Measurements from ENCODE around the gene MLST8.
A peak's percentile ranks its signal among the peaks of the same experiment; 100 is the strongest.

MLST8 gene

DNA sequence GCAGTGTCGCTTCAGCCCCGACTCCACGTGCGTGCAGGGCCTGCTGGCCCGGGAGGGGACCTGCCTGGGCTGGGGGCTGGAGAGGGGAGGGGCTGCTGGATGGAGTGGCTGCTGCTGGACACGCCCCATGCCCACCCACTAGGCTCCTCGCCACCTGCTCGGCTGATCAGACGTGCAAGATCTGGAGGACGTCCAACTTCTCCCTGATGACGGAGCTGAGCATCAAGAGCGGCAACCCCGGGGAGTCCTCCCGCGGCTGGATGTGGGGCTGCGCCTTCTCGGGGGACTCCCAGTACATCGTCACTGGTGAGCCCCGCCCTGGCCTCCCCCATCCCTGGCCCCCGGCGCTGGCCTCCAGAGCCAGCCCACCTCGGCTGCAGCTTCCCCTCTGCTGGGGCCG lies 3.1 kb downstream of the MLST8 start:
- no peak overlapping the region for H2AFZ ChIP-seq (ENCODE audit: low read length, unreplicated experiment)
- no peaks in the 10 kb centered on the region for H3K27me3 ChIP-seq (ENCODE audit: insufficient read depth, low read length)
- peaks cover 21% of the 10 kb centered on the region for H3K79me2 ChIP-seq (ENCODE audit: control insufficient read depth, insufficient read depth, low read length, unreplicated experiment)
- no peak overlapping the region for H3K4me3 ChIP-seq (ENCODE audit: low read depth, low read length)
- peaks cover 11% of the 10 kb centered on the region; the same call in 1 of the 2 replicates for H3K36me3 ChIP-seq (ENCODE audit: insufficient read depth, low read length)
- peaks cover 22% of the 10 kb centered on the region for H3K4me1 ChIP-seq (ENCODE audit: control insufficient read depth, insufficient read depth, low read length, unreplicated experiment)
- H3K27ac ChIP-seq (ENCODE audit: low read depth, low read length): no peak overlapping the region

DNA sequence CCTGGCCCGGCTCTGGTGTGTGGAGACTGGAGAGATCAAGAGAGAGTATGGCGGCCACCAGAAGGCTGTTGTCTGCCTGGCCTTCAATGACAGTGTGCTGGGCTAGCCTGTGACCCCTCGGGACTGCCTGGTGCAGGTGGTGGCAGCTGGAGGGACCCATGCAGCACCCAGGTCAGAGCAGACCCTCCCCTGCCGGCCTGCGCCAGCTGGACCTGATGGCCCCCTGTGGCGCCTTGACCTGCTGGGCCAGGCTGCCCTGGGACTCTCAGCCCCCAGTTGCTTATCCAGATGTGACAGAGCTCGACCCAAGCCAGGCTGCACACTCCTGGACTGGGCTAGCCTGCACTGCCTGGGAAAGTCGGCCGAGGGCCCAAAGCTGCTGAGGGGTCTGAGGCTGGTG lies 3.5 kb downstream of the MLST8 start:
- Histone ChIP-seq H3K4me3 (ENCODE audit: low read depth, low read length) (no peak overlapping the region), H3K4me1 (ENCODE audit: control insufficient read depth, insufficient read depth, low read length, unreplicated experiment) (peaks cover 24% of the 10 kb centered on the region), H3K79me2 (ENCODE audit: control insufficient read depth, insufficient read depth, low read length, unreplicated experiment) (peaks cover 26% of the 10 kb centered on the region), H3K27me3 (ENCODE audit: insufficient read depth, low read length) (no peaks in the 10 kb centered on the region), H3K27ac (ENCODE audit: low read depth, low read length) (no peak overlapping the region), H3K36me3 (ENCODE audit: insufficient read depth, low read length) (peaks cover 11% of the 10 kb centered on the region; the same call in 1 of the 2 replicates), H2AFZ (ENCODE audit: low read length, unreplicated experiment) (no peak overlapping the region)

DNA sequence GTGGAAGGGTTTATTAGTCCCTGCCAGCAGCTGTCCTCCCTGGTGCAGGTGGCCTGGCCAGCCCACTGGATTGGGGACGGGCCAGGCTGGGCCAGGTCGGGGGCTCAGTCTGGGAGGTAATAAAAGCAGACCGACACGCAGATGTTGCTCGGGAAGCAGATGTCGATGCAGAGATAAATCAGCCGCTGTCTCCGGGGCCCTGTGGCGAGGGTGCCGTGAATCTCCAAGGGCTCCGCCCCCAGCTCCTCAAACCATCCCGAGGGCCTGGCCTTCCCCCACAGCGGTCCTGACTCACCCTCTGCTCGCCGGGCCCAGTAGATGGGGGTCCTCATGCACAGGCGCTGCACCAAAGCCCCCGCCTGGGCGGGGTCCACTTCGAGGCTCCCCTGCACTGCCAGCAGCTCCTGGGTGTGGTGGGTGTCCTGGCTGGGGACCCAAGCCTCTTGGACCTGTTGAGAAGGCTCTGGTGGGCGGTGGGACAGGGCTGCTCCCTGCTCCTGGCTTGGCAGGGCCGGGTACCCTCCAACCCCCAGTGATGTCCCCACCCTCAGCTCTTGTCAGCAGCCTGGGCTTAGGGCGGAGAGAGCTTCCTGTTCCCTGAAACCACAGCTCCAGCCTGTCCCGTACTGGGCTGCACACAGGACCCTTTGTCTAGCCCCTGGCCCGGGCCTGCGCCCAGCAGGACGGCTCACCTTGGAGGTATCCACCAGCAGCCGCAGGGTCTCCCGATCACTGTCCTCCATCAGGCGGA lies 4.2 kb downstream of the MLST8 start:
- Histone ChIP-seq H3K79me2 (ENCODE audit: control insufficient read depth, insufficient read depth, low read length, unreplicated experiment) (peaks cover 32% of the 10 kb centered on the region), H3K27me3 (ENCODE audit: insufficient read depth, low read length) (no peaks in the 10 kb centered on the region), H3K4me1 (ENCODE audit: control insufficient read depth, insufficient read depth, low read length, unreplicated experiment) (peaks cover 24% of the 10 kb centered on the region), H3K36me3 (ENCODE audit: insufficient read depth, low read length) (peaks cover 11% of the 10 kb centered on the region; the same call in 1 of the 2 replicates), H3K27ac (ENCODE audit: low read depth, low read length) (no peak overlapping the region), H3K4me3 (ENCODE audit: low read depth, low read length) (no peak overlapping the region), H2AFZ (ENCODE audit: low read length, unreplicated experiment) (no peak overlapping the region)

DNA sequence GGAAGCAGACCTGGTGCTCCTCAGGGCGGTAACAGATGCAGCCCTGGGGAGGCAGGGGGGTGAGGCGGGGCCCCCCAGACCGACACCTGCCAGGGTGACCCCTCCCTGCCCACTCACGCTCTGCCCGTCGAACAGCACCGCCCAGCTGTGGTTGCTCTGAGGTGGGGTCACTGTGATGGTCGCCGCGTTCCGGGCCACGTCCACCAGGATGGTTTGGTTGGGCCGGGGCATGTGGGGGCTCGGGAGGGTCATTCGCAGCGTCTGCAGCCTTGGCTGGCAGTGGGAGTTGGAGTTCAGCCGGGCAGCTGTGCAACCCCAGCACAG lies 4.7 kb downstream of the MLST8 start:
- H3K4me3 ChIP-seq (ENCODE audit: low read depth, low read length): no peak overlapping the region
- H2AFZ ChIP-seq (ENCODE audit: low read length, unreplicated experiment): no peak overlapping the region
- no peak overlapping the region for H3K27ac ChIP-seq (ENCODE audit: low read depth, low read length)
- H3K36me3 ChIP-seq (ENCODE audit: insufficient read depth, low read length): peaks cover 11% of the 10 kb centered on the region; the same call in 1 of the 2 replicates
- H3K4me1 ChIP-seq (ENCODE audit: control insufficient read depth, insufficient read depth, low read length, unreplicated experiment): peaks cover 24% of the 10 kb centered on the region
- peaks cover 33% of the 10 kb centered on the region for H3K79me2 ChIP-seq (ENCODE audit: control insufficient read depth, insufficient read depth, low read length, unreplicated experiment)
- H3K27me3 ChIP-seq (ENCODE audit: insufficient read depth, low read length): no peaks in the 10 kb centered on the region

DNA sequence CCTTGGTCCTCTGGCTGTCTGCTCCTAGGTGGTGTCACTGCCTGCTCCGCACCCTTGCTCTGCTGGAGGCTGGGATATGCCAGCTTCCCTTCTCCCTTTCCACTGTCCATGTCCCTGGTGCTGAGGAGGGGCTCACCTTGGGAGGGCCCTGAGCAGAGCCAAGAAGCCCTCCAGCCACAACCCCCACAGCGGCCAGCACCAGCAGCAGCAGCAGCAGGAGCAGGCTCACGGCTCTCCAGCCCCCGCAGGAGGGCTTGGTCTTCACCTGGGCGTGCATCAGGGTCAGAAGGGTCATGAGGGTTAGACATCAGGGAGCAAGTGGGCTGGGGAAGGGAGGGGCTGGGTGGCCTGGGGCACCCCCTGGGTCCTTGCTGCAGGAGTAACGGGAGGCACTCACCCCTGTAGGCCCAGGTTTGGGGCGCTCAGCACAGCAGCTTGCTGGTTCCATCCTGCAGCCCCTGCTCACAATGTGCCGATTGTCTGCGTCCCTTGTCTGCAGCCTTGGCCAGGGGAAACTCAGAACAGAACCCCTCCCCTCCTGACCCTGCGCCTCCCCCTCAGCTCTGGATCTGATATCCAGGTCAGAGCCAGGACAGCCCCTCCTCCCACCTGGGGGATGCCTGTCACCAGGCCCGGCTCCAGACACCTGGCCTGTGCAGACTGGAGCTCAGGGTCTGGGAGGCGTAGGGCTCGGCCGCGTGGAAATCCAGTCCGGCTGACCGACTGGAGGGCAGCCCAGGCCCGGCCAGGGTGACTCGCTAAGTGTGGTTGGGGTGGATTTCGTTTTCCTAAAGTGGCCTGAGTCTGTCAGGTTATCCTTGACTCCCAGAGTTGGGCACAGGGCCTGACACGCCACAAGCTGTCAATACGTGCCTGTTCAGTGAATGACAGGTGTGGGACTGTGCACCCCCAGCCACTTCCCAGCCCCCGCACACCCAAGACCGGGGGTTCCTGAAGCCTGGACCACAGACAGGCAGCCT lies 5.4 kb downstream of the MLST8 start, which contains the start of gene BRICD5:
Gene BRICD5 (minus strand): TSS at position 478 of the 980 bp plus-strand sequence. CDS start 30 bp downstream, at position 448.
- H3K79me2 ChIP-seq (ENCODE audit: control insufficient read depth, insufficient read depth, low read length, unreplicated experiment): peaks cover 32% of the 10 kb centered on the region
- no peaks in the 10 kb centered on the region for H3K27me3 ChIP-seq (ENCODE audit: insufficient read depth, low read length)
- H3K4me3 ChIP-seq (ENCODE audit: low read depth, low read length): no peak within 1 kb of the TSS; the same call in 1 of the 2 replicates
- peaks cover 11% of the 10 kb centered on the region; the same call in 1 of the 2 replicates for H3K36me3 ChIP-seq (ENCODE audit: insufficient read depth, low read length)
- peaks cover 24% of the 10 kb centered on the region for H3K4me1 ChIP-seq (ENCODE audit: control insufficient read depth, insufficient read depth, low read length, unreplicated experiment)
- no peak within 1 kb of the TSS for H3K27ac ChIP-seq (ENCODE audit: low read depth, low read length)
- no peak within 1 kb of the TSS for H2AFZ ChIP-seq (ENCODE audit: low read length, unreplicated experiment)

DNA sequence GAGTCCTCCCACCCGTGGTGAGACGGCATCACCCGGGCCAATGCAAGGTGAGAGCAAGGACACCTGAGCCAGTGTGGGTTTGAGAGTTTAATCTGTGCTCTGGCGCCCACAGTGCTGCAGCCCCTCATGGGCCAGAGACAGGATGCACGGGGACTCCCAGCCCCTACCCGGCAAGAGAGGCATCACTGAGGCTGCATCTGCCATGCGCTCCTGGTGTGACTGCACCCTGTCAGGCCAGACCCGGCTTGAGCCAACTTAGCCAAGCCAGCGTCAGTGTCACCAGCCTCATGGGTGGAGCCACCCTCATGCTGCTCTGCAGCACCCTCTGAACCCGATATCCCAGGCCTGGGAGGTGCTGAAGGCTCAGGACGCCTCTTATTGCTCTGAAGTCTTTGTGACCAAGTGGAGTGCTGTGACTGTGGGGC lies 6.7 kb downstream of the MLST8 start:
- no peak overlapping the region for H2AFZ ChIP-seq (ENCODE audit: low read length, unreplicated experiment)
- peaks cover 15% of the 10 kb centered on the region for H3K4me1 ChIP-seq (ENCODE audit: control insufficient read depth, insufficient read depth, low read length, unreplicated experiment)
- no peak overlapping the region for H3K27ac ChIP-seq (ENCODE audit: low read depth, low read length)
- H3K36me3 ChIP-seq (ENCODE audit: insufficient read depth, low read length): peaks cover 11% of the 10 kb centered on the region; the same call in 1 of the 2 replicates
- H3K79me2 ChIP-seq (ENCODE audit: control insufficient read depth, insufficient read depth, low read length, unreplicated experiment): peaks cover 25% of the 10 kb centered on the region
- H3K27me3 ChIP-seq (ENCODE audit: insufficient read depth, low read length): no peaks in the 10 kb centered on the region
- peak overlapping the region; percentile 99 for H3K4me3 ChIP-seq (ENCODE audit: low read depth, low read length)

DNA sequence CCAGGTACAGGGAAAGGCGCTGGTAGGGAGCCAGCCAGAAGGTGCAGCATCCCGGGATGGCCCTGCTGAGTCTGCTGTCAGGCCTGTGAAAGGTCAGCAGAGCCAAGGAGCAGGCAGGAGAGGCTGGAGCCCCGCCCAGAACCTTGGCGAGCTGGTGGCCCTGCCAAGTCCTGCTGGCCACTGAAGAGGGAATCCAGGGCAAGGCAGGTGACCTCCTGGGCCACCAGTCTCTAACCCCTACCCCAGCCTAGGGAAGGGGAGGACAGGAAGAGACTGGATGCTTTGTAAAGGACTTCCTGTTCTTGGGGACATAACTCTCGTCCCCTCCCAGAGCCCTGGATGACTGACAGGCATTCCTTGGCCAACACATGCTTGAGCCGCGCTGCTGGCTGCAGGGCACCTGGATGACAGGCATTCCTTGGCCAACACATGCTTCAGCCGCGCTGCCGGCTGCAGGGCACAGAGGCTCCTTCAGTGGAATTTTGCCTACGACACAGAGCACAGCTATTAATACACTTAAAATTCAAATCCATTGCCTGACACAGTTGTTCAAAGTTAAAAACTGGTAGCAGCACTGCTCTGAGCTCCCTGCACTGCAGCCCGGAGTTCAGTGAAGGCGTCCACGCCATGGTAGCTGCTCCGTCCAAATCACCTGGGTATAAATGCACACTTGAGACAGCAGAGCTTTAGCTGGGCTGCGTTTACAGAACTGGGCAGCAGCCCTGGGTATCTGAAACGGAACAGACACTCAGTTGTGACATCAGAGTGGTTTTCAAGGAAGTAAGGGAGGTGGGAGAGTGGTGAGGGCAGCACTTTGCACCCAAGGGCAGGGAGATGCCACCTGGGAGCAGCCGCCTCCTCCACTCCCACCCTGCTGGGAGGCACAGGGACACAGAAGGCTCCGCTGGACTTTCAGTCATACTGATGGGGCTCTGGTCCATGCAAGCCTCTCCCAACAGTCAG lies 7.4 kb downstream of the MLST8 start:
- H3K4me1 ChIP-seq (ENCODE audit: control insufficient read depth, insufficient read depth, low read length, unreplicated experiment): peaks cover 15% of the 10 kb centered on the region
- H2AFZ ChIP-seq (ENCODE audit: low read length, unreplicated experiment): no peak overlapping the region
- H3K36me3 ChIP-seq (ENCODE audit: insufficient read depth, low read length): peaks cover 11% of the 10 kb centered on the region; the same call in 1 of the 2 replicates
- H3K4me3 ChIP-seq (ENCODE audit: low read depth, low read length): peak overlapping the region; percentile 99
- peaks cover 25% of the 10 kb centered on the region for H3K79me2 ChIP-seq (ENCODE audit: control insufficient read depth, insufficient read depth, low read length, unreplicated experiment)
- no peak overlapping the region for H3K27ac ChIP-seq (ENCODE audit: low read depth, low read length)
- H3K27me3 ChIP-seq (ENCODE audit: insufficient read depth, low read length): no peaks in the 10 kb centered on the region

DNA sequence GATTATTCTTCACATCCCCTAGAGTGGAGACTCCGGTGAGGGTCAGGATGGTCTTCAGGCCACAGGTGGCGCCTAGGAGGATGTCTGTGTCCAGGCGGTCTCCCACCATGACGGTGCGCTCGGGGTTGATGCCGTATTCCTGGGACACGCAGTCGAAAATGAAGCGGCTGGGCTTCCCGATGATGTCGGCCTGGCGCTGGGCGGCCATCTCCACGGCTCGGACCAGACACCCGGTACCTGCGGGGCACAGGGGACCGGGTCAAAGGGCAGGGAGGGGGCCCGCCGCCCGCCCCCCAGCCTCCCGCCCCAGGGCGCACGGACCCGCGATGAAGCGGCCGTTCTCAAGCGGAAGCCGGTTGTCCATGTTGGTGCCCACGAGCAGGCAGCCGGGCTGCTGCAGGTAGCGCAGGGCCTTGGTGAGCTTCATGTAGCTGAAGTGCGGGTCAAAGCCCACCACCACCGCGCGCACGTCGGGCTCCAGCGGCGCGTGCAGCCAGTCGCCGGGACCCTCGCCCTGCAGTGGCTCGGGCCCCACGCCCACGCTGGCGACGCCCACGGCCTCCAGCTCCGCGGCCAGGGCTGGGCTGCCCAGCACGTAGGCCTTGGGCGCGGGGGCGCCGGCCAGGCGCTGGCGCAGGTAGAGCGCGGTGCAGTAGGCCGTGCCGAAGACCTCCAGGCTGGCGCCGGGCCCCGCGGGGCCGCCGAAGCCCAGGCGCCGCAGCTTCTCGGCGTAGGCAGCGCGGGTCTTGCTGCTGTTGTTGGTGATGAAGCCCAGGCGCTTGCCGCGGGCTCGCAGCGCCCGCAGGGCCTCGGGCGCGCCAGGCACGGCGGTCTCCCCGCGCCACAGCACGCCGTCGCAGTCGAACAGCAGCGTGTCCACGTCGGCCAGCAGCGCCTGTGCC lies 8.8 kb downstream of the MLST8 start:
- H2AFZ ChIP-seq (ENCODE audit: low read length, unreplicated experiment): peak overlapping the region; percentile 28
- peak overlapping the region; percentile 99 for H3K4me3 ChIP-seq (ENCODE audit: low read depth, low read length)
- H3K27me3 ChIP-seq (ENCODE audit: insufficient read depth, low read length): no peaks in the 10 kb centered on the region
- peaks cover 25% of the 10 kb centered on the region for H3K79me2 ChIP-seq (ENCODE audit: control insufficient read depth, insufficient read depth, low read length, unreplicated experiment)
- H3K36me3 ChIP-seq (ENCODE audit: insufficient read depth, low read length): peaks cover 5% of the 10 kb centered on the region; the same call in 1 of the 2 replicates
- H3K27ac ChIP-seq (ENCODE audit: low read depth, low read length): peak overlapping the region; percentile 38; the same call in 1 of the 2 replicates
- H3K4me1 ChIP-seq (ENCODE audit: control insufficient read depth, insufficient read depth, low read length, unreplicated experiment): peaks cover 15% of the 10 kb centered on the region

DNA sequence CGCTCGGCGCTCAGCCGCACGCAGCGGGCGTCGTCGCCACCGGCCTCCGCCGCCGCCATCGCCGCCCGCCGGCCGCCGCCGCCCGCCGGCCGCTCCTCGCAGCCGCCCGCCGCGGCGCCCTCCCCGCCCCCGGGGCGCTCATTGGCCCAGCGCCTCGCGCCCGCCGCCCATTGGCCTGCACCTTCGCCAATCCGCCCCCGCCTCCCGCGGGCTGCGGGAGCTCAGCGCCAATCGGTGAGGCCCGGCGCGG lies 9.4 kb downstream of the MLST8 start, which contains the start of gene PGP:
Gene PGP (minus strand): TSS at position 122 of the 250 bp plus-strand sequence. CDS start 63 bp downstream, at position 59.
- Histone ChIP-seq H3K4me1 (ENCODE audit: control insufficient read depth, insufficient read depth, low read length, unreplicated experiment) (peaks cover 15% of the 10 kb centered on the region), H2AFZ (ENCODE audit: low read length, unreplicated experiment) (peak within 1 kb of the TSS; percentile 77), H3K79me2 (ENCODE audit: control insufficient read depth, insufficient read depth, low read length, unreplicated experiment) (peaks cover 25% of the 10 kb centered on the region), H3K27ac (ENCODE audit: low read depth, low read length) (peak within 1 kb of the TSS; percentile 92), H3K27me3 (ENCODE audit: insufficient read depth, low read length) (no peaks in the 10 kb centered on the region), H3K36me3 (ENCODE audit: insufficient read depth, low read length) (peaks cover 5% of the 10 kb centered on the region; the same call in 1 of the 2 replicates), H3K4me3 (ENCODE audit: low read depth, low read length) (peak within 1 kb of the TSS; percentile 99)
